ENCODE measurements around the gene LEUTX.

LEUTX gene

GRCh38 chr19:39824143-39825092 lies 45.8 kb downstream of the LEUTX start:
- peak; percentile 73 for DNase-seq (ENCODE audit: low read depth)

GRCh38 chr19:39825093-39825463 lies 46.4 kb downstream of the LEUTX start:
- no peak for DNase-seq (ENCODE audit: low read depth)

GRCh38 chr19:39825531-39826076 lies 47.0 kb downstream of the LEUTX start:
- DNase-seq (ENCODE audit: low read depth), result no peak

GRCh38 chr19:39826311-39826945 lies 47.8 kb downstream of the LEUTX start:
- DNase-seq (ENCODE audit: low read depth), result no peak

GRCh38 chr19:39827216-39827615 lies 48.6 kb downstream of the LEUTX start:
- DNase-seq (ENCODE audit: low read depth), result no peak

- no peak for DNase-seq (ENCODE audit: low read depth)
These were observed 49.5 kb downstream of the LEUTX start for GRCh38 chr19:39828015-39828653.

GRCh38 chr19:39828654-39829032 lies 50.0 kb downstream of the LEUTX start:
- DNase-seq (ENCODE audit: low read depth), result no peak

- no peak for DNase-seq (ENCODE audit: low read depth)
These were observed 51.1 kb downstream of the LEUTX start for GRCh38 chr19:39829702-39830275.

- DNase-seq (ENCODE audit: low read depth), result no peak
These were observed 51.8 kb downstream of the LEUTX start for GRCh38 chr19:39830406-39830805.

GRCh38 chr19:39830847-39831246 lies 52.2 kb downstream of the LEUTX start:
- DNase-seq (ENCODE audit: low read depth), result no peak

- no peak for DNase-seq (ENCODE audit: low read depth)
These were observed 53.0 kb downstream of the LEUTX start for GRCh38 chr19:39831679-39832078.

- DNase-seq (ENCODE audit: low read depth), result no peak
These were observed 53.9 kb downstream of the LEUTX start for GRCh38 chr19:39832341-39833083.

GRCh38 chr19:39833160-39833463 lies 54.5 kb downstream of the LEUTX start:
- DNase-seq (ENCODE audit: low read depth), result no peak

GRCh38 chr19:39833464-39834286 lies 55.0 kb downstream of the LEUTX start, which contains the start of gene DYRK1B:
DYRK1B (minus strand) TSS chr19:39834162; CDS start chr19:39831867, 2,295 bp downstream.
- DNase-seq (ENCODE audit: low read depth), result peak; percentile 95

GRCh38 chr19:39834287-39834841 lies 55.7 kb downstream of the LEUTX start:
- no peak for DNase-seq (ENCODE audit: low read depth)
